Activated effector memory CD4-positive, alpha-beta T cell treated with Interleukin-2 at 50 U/mL for 16 hours (primary cell): ENCODE measurements around the gene COL11A2.
"Not testable (repeated sequence)": the region's sequence is repeated elsewhere in the genome, so short reads cannot be mapped to it uniquely, and the experiment has no call there.

Source experiments
- DNase-seq: peaks from one replicate; pipeline ENCODE4 v3.0.0-alpha.2; 2020

Gene COL11A2

GRCh38 chr6:33192105-33192646 is at the start of gene COL11A2:
Gene COL11A2, minus strand, starts transcription at chr6:33192467. Its CDS starts 227 bp downstream, at chr6:33192240.
- no peak for DNase-seq

GRCh38 chr6:33241968-33242367 is 49.7 kb upstream of the COL11A2 start:
- no peak for DNase-seq

DNA sequence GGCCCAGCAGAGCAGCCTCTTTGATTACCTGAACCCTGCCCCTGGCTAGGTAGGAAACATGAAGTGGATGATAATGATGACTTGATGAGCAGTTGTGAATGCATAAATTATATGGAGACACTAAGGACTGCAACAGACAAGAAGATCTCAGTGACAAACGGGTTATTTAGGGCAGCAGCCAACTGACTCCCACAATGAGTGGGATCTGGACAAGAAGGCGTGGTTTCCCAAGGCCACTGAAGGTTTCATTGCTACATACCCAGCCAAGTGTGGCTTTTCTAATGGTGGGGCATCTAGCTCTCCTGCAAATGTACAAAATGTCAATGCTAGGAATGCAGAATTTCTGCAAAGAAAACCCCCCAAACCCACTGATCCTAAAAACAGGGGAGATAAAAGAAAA is 45.5 kb upstream of the COL11A2 start:
- DNase-seq: no peak

DNA sequence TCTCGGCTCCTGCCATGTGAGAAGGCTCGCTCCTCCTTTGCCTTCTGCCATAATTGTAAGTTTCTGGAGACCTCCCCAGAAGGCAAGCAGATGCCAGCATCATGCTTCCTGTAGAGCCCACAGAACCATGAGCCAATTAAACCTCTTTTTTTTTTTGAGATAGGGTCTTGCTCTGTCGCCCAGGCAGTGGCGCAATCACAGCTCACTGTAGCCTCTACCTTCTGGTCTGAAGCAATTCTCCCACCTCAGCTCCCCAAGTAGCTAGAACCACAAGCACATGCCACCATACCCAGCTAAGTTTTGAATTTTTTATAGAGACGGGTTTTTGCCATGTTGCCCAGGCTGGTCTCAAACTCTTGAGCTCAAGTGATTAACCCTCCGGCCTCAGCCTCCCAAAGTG is 44.6 kb upstream of the COL11A2 start:
- DNase-seq: no peak

- no peak for DNase-seq
Measured at GRCh38 chr6:33236328-33236727, 44.1 kb upstream of the COL11A2 start.

GRCh38 chr6:33235221-33235634 is 43.0 kb upstream of the COL11A2 start:
- no peak for DNase-seq

DNA sequence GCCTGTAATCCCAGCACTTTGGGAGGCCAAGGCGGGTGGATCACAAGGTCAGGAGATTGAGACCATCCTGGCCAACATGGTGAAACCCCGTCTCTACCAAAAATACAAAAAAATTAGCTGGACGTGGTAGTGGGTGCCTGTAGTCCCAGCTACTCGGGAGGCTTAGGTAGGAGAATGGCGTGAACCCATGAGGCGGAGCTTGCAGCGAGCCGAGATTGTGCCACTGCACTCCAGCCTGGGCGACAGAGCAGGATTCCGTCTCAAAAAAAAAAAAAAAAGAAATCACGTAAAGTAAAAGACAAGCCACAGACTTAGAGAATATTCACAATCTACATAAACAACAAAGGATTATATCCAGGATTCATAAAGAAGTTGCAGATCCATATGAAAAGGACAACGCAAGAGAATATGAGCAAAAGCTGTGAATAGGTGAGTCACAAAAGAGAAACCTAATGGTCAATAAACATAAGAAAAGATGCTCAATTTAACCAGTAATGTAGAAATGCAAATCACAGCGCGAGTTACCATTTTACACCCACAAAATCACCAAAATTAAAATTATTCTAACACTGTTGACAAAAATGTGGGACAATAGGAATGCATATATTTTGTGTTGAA is 34.3 kb upstream of the COL11A2 start:
- DNase-seq: not testable (repeated sequence)

DNA sequence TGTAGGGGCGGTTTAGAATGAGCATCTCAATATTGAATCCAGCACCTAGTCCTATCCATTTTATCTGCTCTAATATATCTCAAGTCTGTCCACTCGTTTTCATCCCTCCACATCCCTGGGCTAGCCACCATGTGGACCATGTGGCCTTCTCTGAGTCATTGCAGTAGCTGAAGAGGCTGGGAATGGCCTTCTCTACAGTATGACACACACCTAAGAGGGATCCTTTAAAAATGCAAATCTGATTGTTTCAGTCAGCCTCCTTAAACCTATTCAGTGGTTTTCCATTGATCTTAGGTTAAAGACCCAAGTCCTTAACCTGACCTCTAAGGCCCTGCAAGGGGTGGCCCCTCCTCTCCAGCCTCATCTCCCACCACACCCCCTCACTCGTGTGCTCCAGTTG is 25.4 kb upstream of the COL11A2 start:
- DNase-seq: no peak

GRCh38 chr6:33217246-33217645 is 25.0 kb upstream of the COL11A2 start:
- DNase-seq: no peak

GRCh38 chr6:33216117-33216649 is 23.9 kb upstream of the COL11A2 start:
- no peak for DNase-seq

- no peak for DNase-seq
Measured at GRCh38 chr6:33215271-33216116, 23.2 kb upstream of the COL11A2 start.

DNA sequence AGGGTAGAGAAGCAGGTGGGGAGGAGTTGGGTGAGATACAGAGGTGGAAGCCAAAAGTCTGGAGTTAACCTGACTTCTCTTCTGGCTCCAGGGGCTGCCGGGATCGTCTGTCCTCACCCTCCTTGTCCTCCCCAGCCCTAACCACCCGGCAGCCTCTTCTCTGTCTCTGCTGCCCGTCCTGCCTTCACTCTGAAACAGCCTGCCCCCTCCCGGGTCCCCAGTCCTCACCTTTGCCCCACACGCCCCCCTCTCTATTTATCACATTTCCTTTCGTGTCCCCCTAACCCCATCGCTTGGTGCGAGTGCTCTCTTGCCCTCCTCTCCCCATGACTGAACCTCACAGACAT is 21.7 kb upstream of the COL11A2 start:
- no peak for DNase-seq

GRCh38 chr6:33213166-33213988 is 21.1 kb upstream of the COL11A2 start:
- DNase-seq: no peak

DNA sequence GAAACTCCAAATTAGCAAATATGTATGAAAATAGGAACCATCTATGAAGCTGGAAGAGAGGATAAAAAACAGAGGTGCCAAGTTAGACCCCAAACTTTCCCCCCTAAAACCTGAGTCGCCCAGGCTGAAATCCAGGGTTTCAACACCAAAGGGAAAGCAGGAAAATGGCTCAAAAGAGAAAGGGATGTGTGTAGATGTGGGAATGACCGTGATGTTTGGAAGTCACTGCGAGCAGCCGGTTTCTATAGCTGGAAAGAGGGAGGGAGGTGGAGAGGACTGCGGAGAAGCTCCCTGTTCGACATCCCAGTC is 20.5 kb upstream of the COL11A2 start:
- no peak for DNase-seq

DNA sequence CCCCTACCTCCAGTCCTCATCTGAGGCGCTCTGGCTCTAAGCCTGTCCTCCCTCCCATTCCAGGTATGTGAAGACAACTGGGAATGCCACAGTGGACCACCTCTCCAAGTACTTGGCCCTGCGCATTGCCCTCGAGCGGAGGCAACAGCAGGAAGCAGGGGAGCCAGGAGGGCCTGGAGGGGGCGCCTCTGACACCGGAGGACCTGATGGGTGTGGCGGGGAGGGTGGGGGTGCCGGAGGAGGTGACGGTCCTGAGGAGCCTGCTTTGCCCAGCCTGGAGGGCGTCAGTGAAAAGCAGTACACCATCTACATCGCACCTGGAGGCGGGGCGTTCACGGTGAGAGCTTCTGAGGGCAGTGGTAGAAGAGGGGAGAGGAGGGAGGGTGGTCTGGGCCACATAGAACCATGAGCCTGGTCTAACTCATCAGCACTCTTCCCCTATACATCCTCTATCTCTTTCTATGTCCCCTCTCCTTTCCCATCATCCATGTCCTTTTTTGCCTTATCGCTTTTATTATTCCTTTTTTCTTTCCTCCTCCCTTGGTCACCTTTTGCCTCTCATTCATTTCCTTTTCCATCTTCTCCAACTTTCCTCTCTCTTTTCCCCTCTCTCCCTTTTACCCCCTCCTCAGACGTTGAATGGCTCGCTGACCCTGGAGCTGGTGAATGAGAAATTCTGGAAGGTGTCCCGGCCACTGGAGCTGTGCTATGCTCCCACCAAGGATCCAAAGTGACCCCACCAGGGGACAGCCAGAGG is 19.6 kb upstream of the COL11A2 start:
- no peak for DNase-seq

DNA sequence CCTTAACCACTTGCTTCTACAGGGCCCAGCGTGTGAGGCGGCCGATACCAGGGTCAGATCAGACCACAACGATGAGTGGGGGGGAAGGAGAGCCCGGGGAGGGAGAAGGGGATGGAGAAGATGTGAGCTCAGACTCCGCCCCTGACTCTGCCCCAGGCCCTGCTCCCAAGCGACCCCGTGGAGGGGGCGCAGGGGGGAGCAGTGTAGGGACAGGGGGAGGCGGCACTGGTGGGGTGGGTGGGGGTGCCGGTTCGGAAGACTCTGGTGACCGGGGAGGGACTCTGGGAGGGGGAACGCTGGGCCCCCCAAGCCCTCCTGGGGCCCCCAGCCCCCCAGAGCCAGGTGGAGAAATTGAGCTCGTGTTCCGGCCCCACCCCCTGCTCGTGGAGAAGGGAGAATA is 18.9 kb upstream of the COL11A2 start:
- no peak for DNase-seq

- no peak for DNase-seq
Measured at GRCh38 chr6:33209856-33210255, 17.6 kb upstream of the COL11A2 start.

DNA sequence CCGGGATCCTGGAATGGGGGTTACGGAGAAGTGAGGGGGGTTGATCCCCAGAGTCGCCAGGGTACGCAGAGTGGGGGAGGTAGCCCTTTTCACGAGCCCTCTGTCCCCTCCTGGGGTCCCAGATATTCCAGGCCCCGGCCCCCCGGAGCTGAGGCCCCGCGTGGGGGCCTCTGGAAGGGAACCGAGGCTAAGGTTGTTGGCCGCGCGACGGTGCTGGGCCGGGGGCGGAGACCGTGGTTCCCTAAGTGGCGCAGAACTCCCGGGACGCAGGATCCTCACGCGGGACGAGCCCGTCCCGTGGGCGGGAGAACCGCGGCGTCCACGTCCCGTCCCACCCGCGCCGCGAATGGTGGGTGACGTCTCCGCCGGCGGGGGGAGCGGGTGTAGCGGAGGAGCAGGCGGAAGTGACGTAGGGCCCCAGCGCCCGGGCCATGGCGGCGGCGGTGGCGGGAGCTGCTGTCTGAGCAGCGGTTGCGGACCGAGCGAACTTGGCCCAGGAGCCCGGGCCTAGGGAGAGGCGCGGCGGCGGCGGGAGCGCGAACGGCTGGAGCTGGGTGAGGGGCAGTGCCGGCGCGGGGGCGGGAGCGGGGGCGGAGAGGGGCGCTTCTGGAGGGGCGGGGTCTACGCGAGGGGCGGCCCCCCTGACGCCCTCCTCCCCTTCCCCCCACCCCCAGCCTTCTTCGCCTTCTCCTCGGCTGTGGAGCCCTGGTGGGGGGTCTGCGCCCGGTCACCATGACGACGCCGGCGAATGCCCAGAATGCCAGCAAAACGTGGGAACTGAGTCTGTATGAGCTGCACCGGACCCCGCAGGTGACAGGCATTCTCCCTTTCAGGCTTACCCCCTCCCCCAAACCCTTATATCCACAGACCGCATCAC is 16.1 kb upstream of the COL11A2 start, which contains the start of gene RING1:
Gene RING1 (plus strand): TSS at position 410 of the 877 bp plus-strand sequence. CDS start 323 bp downstream, at position 733.
- peak; percentile 80 for DNase-seq

- no peak for DNase-seq
Measured at GRCh38 chr6:33207552-33208090, 15.4 kb upstream of the COL11A2 start.

GRCh38 chr6:33206864-33207551 is 14.7 kb upstream of the COL11A2 start:
- DNase-seq: no peak
